GM23248 (cell line): ENCODE data around the gene ACTN4. TPM values are rescaled to one million over a fixed set of nuclear protein-coding genes. Genes with fewer than 3 reads are reported as not detected.

Experiments used
- DNase-seq: peaks from one replicate; pipeline ENCODE4 v3.0.0-alpha.2; 2015
- H2AFZ ChIP-seq: fragments of 200-600 bp; sonication (generic); 2 replicates; pipeline ENCODE4 v1.6.1; 2016; ENCODE audit warnings: antibody characterized with exemption
- H3F3A ChIP-seq: fragments of 200-600 bp; sonication (generic); 2 replicates; pipeline ENCODE4 v1.6.1; 2016; ENCODE audit warnings: mild to moderate bottlenecking, antibody characterized with exemption, mixed run types; ENCODE audit not compliant: insufficient read depth
- H3K27ac ChIP-seq: fragments of 200-600 bp; sonication (generic); 2 replicates; pipeline ENCODE4 v1.5.1; 2016; ENCODE audit warnings: mild to moderate bottlenecking
- H3K27me3 ChIP-seq: fragments of 200-600 bp; sonication (generic); replicated peaks from 2 replicates; pipeline ENCODE4 v1.6.1; 2016; ENCODE audit warnings: mild to moderate bottlenecking; ENCODE audit not compliant: insufficient read depth
- H3K36me3 ChIP-seq: fragments of 200-600 bp; sonication (generic); 2 replicates; pipeline ENCODE4 v1.6.1; 2016; ENCODE audit warnings: low read depth, mild to moderate bottlenecking
- H3K4me1 ChIP-seq: fragments of 200-600 bp; sonication (generic); 2 replicates; pipeline ENCODE4 v1.6.1; 2016; ENCODE audit warnings: mild to moderate bottlenecking; ENCODE audit not compliant: insufficient read depth
- H3K4me2 ChIP-seq: fragments of 200-600 bp; sonication (generic); one replicate; pipeline ENCODE4 v1.6.1; 2016; ENCODE audit warnings: mild to moderate bottlenecking; ENCODE audit not compliant: unreplicated experiment
- H3K4me3 ChIP-seq: fragments of 200-600 bp; sonication (generic); 2 replicates; pipeline ENCODE4 v1.5.1; 2016; ENCODE audit warnings: mild to moderate bottlenecking
- H3K79me2 ChIP-seq: fragments of 200-600 bp; sonication (generic); 2 replicates; pipeline ENCODE4 v1.6.1; 2016; ENCODE audit warnings: mild to moderate bottlenecking; ENCODE audit not compliant: insufficient read depth
- H3K9ac ChIP-seq: fragments of 200-600 bp; sonication (generic); 2 replicates; pipeline ENCODE4 v1.6.1; 2016; ENCODE audit warnings: mild to moderate bottlenecking
- H3K9me2 ChIP-seq: fragments of 200-600 bp; sonication (generic); 2 replicates; pipeline ENCODE4 v1.6.1; 2016; ENCODE audit warnings: mixed run types, mild to moderate bottlenecking, moderate library complexity; ENCODE audit not compliant: insufficient read depth
- H3K9me3 ChIP-seq: fragments of 200-600 bp; sonication (generic); one replicate; pipeline ENCODE4 v1.6.1; 2017; ENCODE audit warnings: low read depth
- H4K20me1 ChIP-seq: fragments of 200-600 bp; sonication (generic); 2 replicates; pipeline ENCODE4 v1.6.0; 2016; ENCODE audit not compliant: insufficient read depth
- EZH2 ChIP-seq: fragments of 200-600 bp; sonication (generic); IDR thresholded peaks from 2 replicates; pipeline ENCODE4 v1.6.1; 2018; ENCODE audit warnings: antibody characterized with exemption, mild to moderate bottlenecking; ENCODE audit not compliant: insufficient read depth, poor library complexity, severe bottlenecking
- EZH2phosphoT487 ChIP-seq: fragments of 200-600 bp; sonication (generic); IDR thresholded peaks from 2 replicates; pipeline ENCODE4 v1.6.1; 2018; ENCODE audit warnings: antibody characterized with exemption, moderate library complexity, mild to moderate bottlenecking, low read depth; ENCODE audit not compliant: insufficient read depth
- WGBS, 2 experiments: methylation state at CpG; one replicate each; pipeline ENCODE4 v1.1.6; 2015 to 2017; ENCODE audit warnings: low lambda C conversion rate in 2 of 2, low coverage in 1 of 2; ENCODE audit errors: missing lambda C conversion rate in 2 of 2; 5-methylcytosine and 5-hydroxymethylcytosine counted together
- in situ Hi-C: fragments of 300-500 bp; cut with MboI; formaldehyde crosslinking; loops from 2 replicates; pipeline ENCODE4 v1.15.0; 2020
- polyA plus RNA-seq: library from polyadenylated mRNA; unstranded; fragments of >200 nt; fragmentation: Nextera tagmentation; extraction: Ambion mirVana; gene quantifications from 2 replicates; pipeline ENCODE4 v1.2.1, GENCODE V29; 2016
- total RNA-seq: library from RNA; depleted of rRNA; stranded (reverse); fragments of >200 nt; shearing (Covaris generic); gene quantifications from 2 replicates; pipeline ENCODE4 v1.2.3, GENCODE V29; 2014

The ACTN4 gene
- total and polyA plus RNA-seq, 2 experiments from 2014 or later = 84.6 to 477 TPM

GRCh38 chr19:38727306-38727867 lies 79.9 kb downstream of the ACTN4 start:
- DNase-seq = no peak
- in situ Hi-C loops = no loop called here
- Histone ChIP-seq H3K4me1 (no peaks in the 10 kb centered on the region), H3F3A (peaks cover 21% of the 10 kb centered on the region), H3K9ac (no peak overlapping the region), H3K79me2 (peaks cover 26% of the 10 kb centered on the region; the same call in 1 of the 2 replicates), H2AFZ (no peak overlapping the region), H3K4me2 (no peak overlapping the region), H3K27ac (no peak overlapping the region), H4K20me1 (no peaks in the 10 kb centered on the region), H3K9me3 (no peaks in the 10 kb centered on the region), H3K9me2 (no peaks in the 10 kb centered on the region), H3K36me3 (peaks cover 50% of the 10 kb centered on the region), H3K4me3 (no peak overlapping the region), H3K27me3 (no peaks in the 10 kb centered on the region)
- TF ChIP-seq EZH2phosphoT487 (no peak), EZH2 (no peak)
- WGBS, 2 experiments = 88 to 89% methylated on average over 17 of the region's 17 CpGs

DNA sequence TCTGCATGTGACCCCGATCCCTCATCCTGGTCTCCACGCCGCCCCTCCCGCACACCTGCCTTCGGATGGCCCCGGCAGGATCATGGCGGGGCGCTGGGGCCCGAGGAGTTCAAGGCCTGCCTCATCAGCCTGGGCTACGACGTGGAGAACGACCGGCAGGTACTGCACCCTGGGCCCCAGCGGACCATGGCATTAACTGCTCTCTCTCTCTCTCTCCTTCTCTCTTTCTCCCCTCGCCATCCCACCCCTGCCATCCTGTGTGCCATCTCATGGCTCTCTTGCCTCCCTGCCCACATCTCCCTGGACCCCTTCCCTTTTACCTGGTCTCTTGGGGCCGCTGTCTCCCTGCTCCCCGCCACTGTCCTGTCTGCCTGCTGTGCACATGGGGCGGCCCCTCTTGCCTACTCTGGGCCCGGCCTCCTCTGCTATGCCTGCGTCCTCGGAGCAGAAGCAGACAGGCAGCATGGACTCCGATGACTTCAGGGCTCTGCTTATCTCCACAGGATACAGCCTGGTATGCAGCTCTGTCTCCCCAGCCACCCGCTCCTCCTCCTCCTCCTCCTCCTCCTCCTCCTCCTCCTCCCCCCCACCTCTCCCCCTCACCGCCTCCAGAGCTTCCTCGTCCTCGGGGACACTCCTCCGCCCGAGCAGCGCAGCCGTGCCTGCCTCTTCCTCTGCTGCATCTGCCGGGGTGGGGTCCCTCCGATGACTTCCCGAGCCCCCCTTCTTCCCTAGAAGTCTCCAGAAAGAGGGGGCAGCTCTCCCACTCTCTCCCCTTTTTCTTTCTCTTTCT lies 80.6 kb downstream of the ACTN4 start:
- in situ Hi-C loops = no loop called here
- Histone ChIP-seq H3K79me2 (peaks cover 21% of the 10 kb centered on the region; the same call in 1 of the 2 replicates), H3K9ac (no peak overlapping the region), H3K27me3 (no peaks in the 10 kb centered on the region), H3F3A (peaks cover 21% of the 10 kb centered on the region), H2AFZ (no peak overlapping the region), H3K4me1 (no peaks in the 10 kb centered on the region), H4K20me1 (no peaks in the 10 kb centered on the region), H3K9me2 (no peaks in the 10 kb centered on the region), H3K36me3 (peaks cover 45% of the 10 kb centered on the region), H3K4me3 (no peak overlapping the region), H3K4me2 (no peak overlapping the region), H3K27ac (no peak overlapping the region), H3K9me3 (no peaks in the 10 kb centered on the region)
- no peak for DNase-seq
- WGBS, 2 experiments = 89 to 93% methylated on average over 16 to 33 of the region's 33 CpGs
- TF ChIP-seq EZH2phosphoT487 (no peak), EZH2 (no peak)

- WGBS, 2 experiments = 83 to 84% methylated on average over 26 to 37 of the region's 37 CpGs
- no peak overlapping the region for H3K4me2 ChIP-seq
- no peak overlapping the region for H3K27ac ChIP-seq
- peaks cover 37% of the 10 kb centered on the region for H3K36me3 ChIP-seq
- TF ChIP-seq EZH2 = no peak
- TF ChIP-seq EZH2phosphoT487 = no peak
- H3K9ac ChIP-seq = no peak overlapping the region
- DNase-seq = no peak
- no peak overlapping the region for H3K4me3 ChIP-seq
- H4K20me1 ChIP-seq = no peaks in the 10 kb centered on the region
- H3F3A ChIP-seq = peaks cover 29% of the 10 kb centered on the region
- H3K79me2 ChIP-seq = peaks cover 16% of the 10 kb centered on the region; the same call in 1 of the 2 replicates
- no peaks in the 10 kb centered on the region for H3K4me1 ChIP-seq
- H2AFZ ChIP-seq = no peak overlapping the region
- in situ Hi-C loops = no loop called here
- no peaks in the 10 kb centered on the region for H3K27me3 ChIP-seq
- no peaks in the 10 kb centered on the region for H3K9me3 ChIP-seq
- no peaks in the 10 kb centered on the region for H3K9me2 ChIP-seq
These were observed 81.5 kb downstream of the ACTN4 start for GRCh38 chr19:38728752-38729541.

DNA sequence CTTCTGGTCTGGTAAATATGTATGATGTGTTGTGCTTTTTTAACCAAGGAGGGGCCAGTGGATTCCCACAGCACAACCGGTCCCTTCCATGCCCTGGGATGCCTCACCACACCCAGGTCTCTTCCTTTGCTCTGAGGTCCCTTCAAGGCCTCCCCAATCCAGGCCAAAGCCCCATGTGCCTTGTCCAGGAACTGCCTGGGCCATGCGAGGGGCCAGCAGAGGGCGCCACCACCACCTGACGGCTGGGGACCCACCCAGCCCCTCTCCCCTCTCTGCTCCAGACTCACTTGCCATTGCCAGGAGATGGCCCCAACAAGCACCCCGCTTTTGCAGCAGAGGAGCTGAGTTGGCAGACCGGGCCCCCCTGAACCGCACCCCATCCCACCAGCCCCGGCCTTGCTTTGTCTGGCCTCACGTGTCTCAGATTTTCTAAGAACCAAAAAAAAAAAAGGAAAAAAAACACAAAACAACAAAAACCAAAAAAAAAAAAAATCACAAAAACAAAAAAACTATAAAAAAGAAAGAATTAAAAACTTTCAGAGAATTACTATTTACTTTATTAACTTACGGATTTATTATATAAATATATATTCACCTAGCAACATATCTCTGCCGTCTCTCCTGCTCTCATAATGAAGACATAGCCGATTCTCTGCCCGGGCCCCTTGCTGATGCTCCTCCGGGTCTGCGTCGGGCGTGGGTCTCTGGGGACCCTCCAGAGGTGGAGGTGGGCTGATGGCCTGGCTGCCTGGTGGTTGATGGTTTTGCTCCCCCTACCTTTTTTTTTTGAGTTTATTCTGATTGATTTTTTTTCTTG lies 82.4 kb downstream of the ACTN4 start:
- WGBS, 2 experiments = 73 to 81% methylated on average over 14 to 17 of the region's 17 CpGs
- peak; percentile 65 for DNase-seq
- Histone ChIP-seq H3K27me3 (no peaks in the 10 kb centered on the region), H2AFZ (no peak overlapping the region), H3K27ac (no peak overlapping the region), H3K36me3 (peaks cover 28% of the 10 kb centered on the region), H3K4me1 (no peaks in the 10 kb centered on the region), H3K4me2 (no peak overlapping the region), H4K20me1 (no peaks in the 10 kb centered on the region), H3K4me3 (no peak overlapping the region), H3K9me3 (no peaks in the 10 kb centered on the region), H3K9me2 (no peaks in the 10 kb centered on the region), H3F3A (peaks cover 38% of the 10 kb centered on the region), H3K79me2 (peaks cover 9% of the 10 kb centered on the region; the same call in 1 of the 2 replicates), H3K9ac (no peak overlapping the region)
- in situ Hi-C loops = no loop called here
- no peak for TF ChIP-seq EZH2
- no peak for TF ChIP-seq EZH2phosphoT487
